GM12801 (cell line): ENCODE measurements around the gene GLTPD2.

Experiments used
- CTCF ChIP-seq: IDR thresholded peaks from one replicate; pipeline ENCODE4 v1.5.1; 2011; ENCODE audit warnings: control low read depth; ENCODE audit not compliant: insufficient read length; ENCODE audit errors: extremely low read depth

GLTPD2 gene

GRCh38 chr17:4771519-4772234, 17.1 kb upstream of the GLTPD2 start, which contains the start of gene TM4SF5:
Gene TM4SF5 (plus strand): TSS chr17:4771886. CDS start chr17:4771923, 37 bp downstream.
- TF ChIP-seq CTCF, result no peak

GRCh38 chr17:4772235-4772613, 16.5 kb upstream of the GLTPD2 start:
- no peak for TF ChIP-seq CTCF

GRCh38 chr17:4777969-4778760, 10.6 kb upstream of the GLTPD2 start:
- TF ChIP-seq CTCF, result no peak

GRCh38 chr17:4780325-4780955, 8.3 kb upstream of the GLTPD2 start:
- no peak for TF ChIP-seq CTCF

GRCh38 chr17:4782652-4783051, 6.1 kb upstream of the GLTPD2 start:
- no peak for TF ChIP-seq CTCF

- TF ChIP-seq CTCF, result no peak
Observed at GRCh38 chr17:4785311-4786105, 3.3 kb upstream of the GLTPD2 start.
